IMR-90 (cell line): Measurements from ENCODE around the gene TMEM204. TPM values are rescaled to one million over a fixed set of nuclear protein-coding genes. Genes with fewer than 3 reads are reported as not detected.

ENCODE experiments used
- ATAC-seq: fragments of 200-7000 bp; cut with Tn5 transposase; 2 replicates; pipeline ENCODE4 v1.9.1; 2020; ENCODE audit warnings: low read depth, mild to moderate bottlenecking, moderate library complexity
- BruUV-seq: library from RNA; stranded (reverse); fragments of 400-500 nt; replicated peaks from 2 replicates; lab custom pipeline; 2021; lab: Mats Ljungman, UMichigan
- CTCF ChIA-PET: fragments of 300-600 bp; formaldehyde crosslinking; extraction: SDS; loops from one replicate; lab custom pipeline; 2021; ENCODE audit warnings: antibody characterized with exemption; lab: Yijun Ruan, JAX
- POLR2A ChIA-PET: fragments of 300-600 bp; sonication (Branson Sonifier 250); formaldehyde crosslinking; loops from one replicate; lab custom pipeline; 2022; ENCODE audit warnings: antibody characterized with exemption; ENCODE audit not compliant: unreplicated experiment; lab: Charles Lee
- DNase-seq: peaks from one replicate; pipeline ENCODE4 v3.0.0; 2013
- H2AFZ ChIP-seq: replicated peaks from 2 replicates; pipeline ENCODE3; 2013; ENCODE audit warnings: low read length, mild to moderate bottlenecking; ENCODE audit not compliant: poor library complexity
- H2AK5ac ChIP-seq: 2 replicates; pipeline ENCODE4 v1.6.1; 2013; ENCODE audit warnings: low read depth, low read length, inconsistent platforms
- H2AK9ac ChIP-seq: replicated peaks from 2 replicates; pipeline ENCODE3; 2013; ENCODE audit warnings: mild to moderate bottlenecking, low read depth, low read length, moderate library complexity; ENCODE audit not compliant: poor library complexity
- H2BK120ac ChIP-seq: 2 replicates; pipeline ENCODE4 v1.6.1; 2013; ENCODE audit warnings: low read depth, low read length, inconsistent platforms
- H2BK15ac ChIP-seq: 3 replicates; pipeline ENCODE4 v1.6.1; 2013; ENCODE audit warnings: low read depth, low read length, inconsistent platforms
- H2BK20ac ChIP-seq: 2 replicates; pipeline ENCODE4 v1.6.1; 2013; ENCODE audit warnings: low read depth, mild to moderate bottlenecking, inconsistent platforms, low read length, moderate library complexity
- H2BK5ac ChIP-seq: 2 replicates; pipeline ENCODE4 v1.6.1; 2013; ENCODE audit warnings: mild to moderate bottlenecking, low read depth, low read length, inconsistent platforms; ENCODE audit not compliant: poor library complexity, severe bottlenecking
- H3K14ac ChIP-seq: replicated peaks from 2 replicates; pipeline ENCODE4 v1.6.1; 2013; ENCODE audit warnings: low read depth, low read length, inconsistent platforms
- H3K18ac ChIP-seq: 2 replicates; pipeline ENCODE4 v1.6.1; 2013; ENCODE audit warnings: low read depth, low read length, control low read depth
- H3K23ac ChIP-seq: 2 replicates; pipeline ENCODE4 v1.6.1; 2013; ENCODE audit warnings: low read depth, low read length, inconsistent platforms
- H3K27ac ChIP-seq: 2 replicates; pipeline ENCODE4 v1.5.1; 2013; ENCODE audit warnings: mild to moderate bottlenecking, control low read depth, low read length; ENCODE audit not compliant: insufficient read depth
- H3K27me3 ChIP-seq: 2 replicates; pipeline ENCODE4 v1.6.1; 2013; ENCODE audit warnings: low read length; ENCODE audit not compliant: control insufficient read depth, insufficient read depth
- H3K36me3 ChIP-seq: 2 replicates; pipeline ENCODE4 v1.6.1; 2013; ENCODE audit warnings: low read length, mixed read lengths; ENCODE audit not compliant: control insufficient read depth, insufficient read depth
- H3K4ac ChIP-seq: 2 replicates; pipeline ENCODE4 v1.6.1; 2013; ENCODE audit warnings: low read depth, low read length, inconsistent platforms
- H3K4me1 ChIP-seq: 2 replicates; pipeline ENCODE4 v1.6.1; 2013; ENCODE audit warnings: low read length, mixed read lengths; ENCODE audit not compliant: control insufficient read depth, insufficient read depth
- H3K4me2 ChIP-seq: 2 replicates; pipeline ENCODE4 v1.6.1; 2013; ENCODE audit warnings: low read depth, mild to moderate bottlenecking, control low read depth, low read length, moderate library complexity
- H3K4me3 ChIP-seq: 2 replicates; pipeline ENCODE4 v1.5.1; 2013; ENCODE audit warnings: low read depth, mild to moderate bottlenecking, control low read depth, low read length, moderate library complexity; ENCODE audit not compliant: insufficient read depth
- H3K56ac ChIP-seq: 2 replicates; pipeline ENCODE4 v1.6.1; 2013; ENCODE audit warnings: low read length, inconsistent platforms; ENCODE audit not compliant: insufficient read depth; ENCODE audit errors: extremely low read depth
- H3K79me1 ChIP-seq, 2 experiments: 2 replicates each; pipeline ENCODE4 v1.6.1; 2013; ENCODE audit warnings: low read length in 2 of 2, inconsistent platforms in 1 of 2, low read depth in 1 of 2
- H3K9ac ChIP-seq: 2 replicates; pipeline ENCODE4 v1.6.1; 2013; ENCODE audit warnings: low read depth, low read length, control low read depth
- H3K9me1 ChIP-seq: 2 replicates; pipeline ENCODE4 v1.6.1; 2013; ENCODE audit warnings: low read length, inconsistent platforms; ENCODE audit not compliant: insufficient read depth
- H3K9me3 ChIP-seq: 2 replicates; pipeline ENCODE4 v1.6.1; 2013; ENCODE audit warnings: low read length; ENCODE audit not compliant: control insufficient read depth, insufficient read depth
- H4K20me1 ChIP-seq: 2 replicates; pipeline ENCODE4 v1.6.1; 2013; ENCODE audit warnings: low read length, inconsistent platforms; ENCODE audit not compliant: insufficient read depth
- H4K5ac ChIP-seq: 2 replicates; pipeline ENCODE4 v1.6.1; 2013; ENCODE audit warnings: mild to moderate bottlenecking, low read depth, low read length, control low read depth
- H4K8ac ChIP-seq, 2 experiments: 2 replicates each; pipeline ENCODE4 v1.6.1; 2013; ENCODE audit warnings: low read depth in 2 of 2, low read length in 2 of 2, control low read depth in 1 of 2, inconsistent platforms in 1 of 2
- H4K91ac ChIP-seq: 2 replicates; pipeline ENCODE4 v1.6.1; 2013; ENCODE audit warnings: low read depth, low read length, inconsistent platforms; ENCODE audit not compliant: insufficient read depth
- NFE2L2 ChIP-seq: fragments of 150-350 bp; IDR thresholded peaks from 2 replicates; pipeline ENCODE4 v1.6.1; 2016; ENCODE audit warnings: low read depth, mild to moderate bottlenecking, low read length
- WGBS, 2 experiments: methylation state at CpG; one replicate each; pipeline versions ENCODE4 v1.1.5 to v1.1.7; 2013; ENCODE audit warnings: missing lambda C conversion rate in 2 of 2; ENCODE audit not compliant: insufficient read length in 1 of 2; ENCODE audit errors: extremely low coverage in 2 of 2; 5-methylcytosine and 5-hydroxymethylcytosine counted together
- dilution Hi-C: fragments of 300-500 bp; cut with HindIII; formaldehyde crosslinking; loops from one replicate; pipeline ENCODE4 v1.14.3; 2018; ENCODE audit warnings: low sequenced_read_pairs; ENCODE audit not compliant: unreplicated experiment
- in situ Hi-C: fragments of 300-500 bp; cut with MboI; formaldehyde crosslinking; loops from 3 replicates; pipeline ENCODE4 v1.14.3; 2019; ENCODE audit warnings: low sequenced_read_pairs, inconsistent platforms, mixed read lengths
- intact Hi-C: fragments of 100-400 bp; cut with micrococcal nuclease; formaldehyde crosslinking; loops from 2 replicates; pipeline ENCODE4 v1.10.0; 2022
- polyA plus RNA-seq, 3 experiments: library from polyadenylated mRNA; depleted of rRNA; stranded (reverse); fragments of >200 nt; gene quantifications; 2 replicates each; pipeline ENCODE4 v1.2.3, GENCODE V29; 2012; ENCODE audit warnings: low replicate concordance in 1 of 3
- total RNA-seq: library from RNA; depleted of rRNA; stranded (reverse); fragments of >200 nt; gene quantifications from 2 replicates; pipeline ENCODE4 v1.2.3, GENCODE V29; 2012

The TMEM204 gene
- total and polyA plus RNA-seq, 2 of the 4 experiments (the other 2 are of a cell fraction), result 7.0 to 12.3 TPM

DNA sequence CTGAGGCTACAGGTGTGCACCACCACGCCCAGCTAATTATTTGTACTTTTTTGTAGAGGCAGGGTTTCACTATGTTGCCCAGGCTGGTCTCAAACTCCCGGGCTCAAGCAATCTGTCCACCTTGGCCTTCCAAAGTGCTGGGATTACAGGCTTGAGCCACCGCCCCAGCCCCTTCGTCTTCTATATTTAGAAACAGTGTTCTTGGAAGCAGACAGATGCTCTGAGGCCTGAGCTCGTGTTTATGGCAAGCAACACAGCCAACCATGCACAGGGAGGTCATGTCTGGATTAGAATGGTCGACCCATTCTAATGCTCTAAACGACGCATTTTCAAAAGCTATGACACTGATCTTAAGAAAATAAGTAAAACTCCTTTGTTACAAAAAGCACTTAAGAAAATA is 16.6 kb downstream of the TMEM204 start:
- H2AK5ac ChIP-seq, result no peak overlapping the region
- no peak overlapping the region for H4K91ac ChIP-seq
- H3K9me3 ChIP-seq, result no peaks in the 10 kb centered on the region
- intact Hi-C loops (no loop called here), dilution Hi-C loops (no loop called here), in situ Hi-C loops (no loop called here)
- H3K27me3 ChIP-seq, result no peaks in the 10 kb centered on the region
- peaks cover 2% of the 10 kb centered on the region; the same call in 1 of the 2 replicates for H3K4me1 ChIP-seq
- peaks cover 18% of the 10 kb centered on the region; the same call in 1 of the 2 replicates for H3K36me3 ChIP-seq
- no peaks in the 10 kb centered on the region for H4K20me1 ChIP-seq
- 100% methylated on average over 1 of the region's 8 CpGs; no CpG with 5 or more reads in 1 of the 2 experiments for WGBS, 2 experiments
- ATAC-seq, result no peak
- no peak overlapping the region for H4K8ac ChIP-seq
- H2AK9ac ChIP-seq, result no peak overlapping the region
- no peak overlapping the region for H3K4me2 ChIP-seq
- H2BK15ac ChIP-seq, result no peak overlapping the region
- H3K18ac ChIP-seq, result no peak overlapping the region
- H3K9me1 ChIP-seq, result 0 out of 2 replicates have a peak, but pooled peaks cover 4% of the 10 kb centered on the region
- H3K9ac ChIP-seq, result no peak overlapping the region
- no peak overlapping the region for H3K56ac ChIP-seq
- H3K23ac ChIP-seq, result no peak overlapping the region
- no peak overlapping the region for H2AFZ ChIP-seq
- no peak for DNase-seq
- BruUV-seq, result no TSS peak
- TF ChIP-seq NFE2L2, result no peak
- CTCF ChIA-PET, result no interaction called here
- no peak overlapping the region for H2BK5ac ChIP-seq
- H3K27ac ChIP-seq, result no peak overlapping the region
- H2BK120ac ChIP-seq, result no peak overlapping the region
- peaks cover 6 to 32% of the 10 kb centered on the region in 2 experiments; a peak in 3 of 4 replicates for H3K79me1 ChIP-seq
- no peak overlapping the region for H3K4me3 ChIP-seq
- H4K5ac ChIP-seq, result no peak overlapping the region
- POLR2A ChIA-PET, result no interaction called here
- no peak overlapping the region for H2BK20ac ChIP-seq
- H3K4ac ChIP-seq, result no peak overlapping the region
- H3K14ac ChIP-seq, result no peak overlapping the region
